Mesothelial cell of epicardium (in vitro differentiated cells): ENCODE measurements around the gene PASK. TPM values are rescaled to one million over a fixed set of nuclear protein-coding genes. Genes with fewer than 3 reads are reported as not detected.
A peak's percentile ranks its signal among the peaks of the same experiment; 100 is the strongest.

ENCODE experiments used
- DNase-seq, 2 experiments: peaks; one replicate each; pipeline ENCODE4 v3.0.0; 2021; ENCODE audit warnings: low spot score in 2 of 2; ENCODE audit not compliant: unreplicated experiment in 2 of 2
- H3K27ac Mint-ChIP-seq: 2 replicates; pipeline ENCODE4 v1.8.0; 2021; ENCODE audit warnings: mixed read lengths
- H3K27me3 Mint-ChIP-seq: 2 replicates; pipeline ENCODE4 v1.8.0; 2021; ENCODE audit warnings: low read depth, mixed read lengths
- H3K36me3 Mint-ChIP-seq: 2 replicates; pipeline ENCODE4 v1.8.0; 2021; ENCODE audit warnings: mixed read lengths
- H3K4me1 Mint-ChIP-seq: 2 replicates; pipeline ENCODE4 v1.8.0; 2021; ENCODE audit warnings: mixed read lengths
- H3K4me3 Mint-ChIP-seq: 2 replicates; pipeline ENCODE4 v1.8.0; 2021; ENCODE audit warnings: mild to moderate bottlenecking, moderate library complexity, mixed read lengths
- H3K9me3 Mint-ChIP-seq: 2 replicates; pipeline ENCODE4 v1.8.0; 2021; ENCODE audit warnings: mixed read lengths
- CTCF ChIP-seq: fragments of 200-600 bp; sonication (generic); IDR thresholded peaks from one replicate; pipeline ENCODE4 v1.5.0; 2021; ENCODE audit warnings: antibody characterized with exemption; ENCODE audit not compliant: unreplicated experiment
- total RNA-seq: library from RNA; stranded (reverse); gene quantifications from 3 replicates; pipeline ENCODE4 v1.2.1, GENCODE V29; 2021

Gene PASK
- total RNA-seq, 1 donor from 2014 or later, result 26.1 TPM

- Mint-ChIP-seq H3K27ac (peak within 1 kb of the TSS; percentile 98), H3K4me1 (peaks cover 10% of the 10 kb centered on the region), H3K9me3 (no peaks in the 10 kb centered on the region), H3K27me3 (no peaks in the 10 kb centered on the region), H3K4me3 (peak within 1 kb of the TSS; percentile 95), H3K36me3 (peaks cover 11% of the 10 kb centered on the region)
- TF ChIP-seq CTCF, result no peak
- peak; percentile 74 to 88 for DNase-seq
These were observed 47.0 kb downstream of the PASK start, which contains the start of gene MTERF4 for GRCh38 chr2:241102239-241102803. MTERF4 (minus strand) TSS chr2:241102287; CDS start chr2:241102273, 14 bp downstream.

- Mint-ChIP-seq H3K36me3 (peaks cover 24% of the 10 kb centered on the region), H3K27ac (no peak overlapping the region), H3K4me3 (no peak overlapping the region), H3K27me3 (no peaks in the 10 kb centered on the region), H3K4me1 (peaks cover 10% of the 10 kb centered on the region), H3K9me3 (no peaks in the 10 kb centered on the region)
- DNase-seq, result no peak
- no peak for TF ChIP-seq CTCF
These were observed 50.0 kb downstream of the PASK start for GRCh38 chr2:241099246-241099645.

GRCh38 chr2:241096979-241097378 lies 52.3 kb downstream of the PASK start:
- Mint-ChIP-seq H3K9me3 (no peaks in the 10 kb centered on the region), H3K27me3 (no peaks in the 10 kb centered on the region), H3K4me3 (no peak overlapping the region), H3K36me3 (peaks cover 27% of the 10 kb centered on the region), H3K27ac (no peak overlapping the region), H3K4me1 (peaks cover 2% of the 10 kb centered on the region)
- DNase-seq, result no peak
- TF ChIP-seq CTCF, result no peak

GRCh38 chr2:241095594-241096290 lies 53.5 kb downstream of the PASK start:
- no peak for TF ChIP-seq CTCF
- H3K36me3 Mint-ChIP-seq, result peaks cover 31% of the 10 kb centered on the region
- DNase-seq, result no peak
- H3K27me3 Mint-ChIP-seq, result no peaks in the 10 kb centered on the region
- no peaks in the 10 kb centered on the region for H3K4me1 Mint-ChIP-seq
- no peaks in the 10 kb centered on the region for H3K9me3 Mint-ChIP-seq
- H3K4me3 Mint-ChIP-seq, result no peak overlapping the region
- H3K27ac Mint-ChIP-seq, result no peak overlapping the region

- Mint-ChIP-seq H3K4me3 (no peak overlapping the region), H3K4me1 (no peaks in the 10 kb centered on the region), H3K9me3 (no peaks in the 10 kb centered on the region), H3K27me3 (no peaks in the 10 kb centered on the region), H3K27ac (no peak overlapping the region), H3K36me3 (peaks cover 31% of the 10 kb centered on the region)
- TF ChIP-seq CTCF, result no peak
- no peak for DNase-seq
These were observed 54.3 kb downstream of the PASK start for GRCh38 chr2:241094924-241095420.
